ENCODE data around the gene AQP10. TPM values are rescaled to one million over a fixed set of nuclear protein-coding genes. Genes with fewer than 3 reads are reported as not detected.

The AQP10 gene, protein sequence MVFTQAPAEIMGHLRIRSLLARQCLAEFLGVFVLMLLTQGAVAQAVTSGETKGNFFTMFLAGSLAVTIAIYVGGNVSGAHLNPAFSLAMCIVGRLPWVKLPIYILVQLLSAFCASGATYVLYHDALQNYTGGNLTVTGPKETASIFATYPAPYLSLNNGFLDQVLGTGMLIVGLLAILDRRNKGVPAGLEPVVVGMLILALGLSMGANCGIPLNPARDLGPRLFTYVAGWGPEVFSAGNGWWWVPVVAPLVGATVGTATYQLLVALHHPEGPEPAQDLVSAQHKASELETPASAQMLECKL
- total RNA-seq (2021) (not detected in 2 replicates), Bru-seq, nascent RNA (not detected), BruChase-seq, experiment 1, labeled RNA remaining after a 2-hour chase (not detected), BruChase-seq, experiment 2, labeled RNA remaining after a 6-hour chase (not detected)
- long read RNA-seq: 0 reads

DNA sequence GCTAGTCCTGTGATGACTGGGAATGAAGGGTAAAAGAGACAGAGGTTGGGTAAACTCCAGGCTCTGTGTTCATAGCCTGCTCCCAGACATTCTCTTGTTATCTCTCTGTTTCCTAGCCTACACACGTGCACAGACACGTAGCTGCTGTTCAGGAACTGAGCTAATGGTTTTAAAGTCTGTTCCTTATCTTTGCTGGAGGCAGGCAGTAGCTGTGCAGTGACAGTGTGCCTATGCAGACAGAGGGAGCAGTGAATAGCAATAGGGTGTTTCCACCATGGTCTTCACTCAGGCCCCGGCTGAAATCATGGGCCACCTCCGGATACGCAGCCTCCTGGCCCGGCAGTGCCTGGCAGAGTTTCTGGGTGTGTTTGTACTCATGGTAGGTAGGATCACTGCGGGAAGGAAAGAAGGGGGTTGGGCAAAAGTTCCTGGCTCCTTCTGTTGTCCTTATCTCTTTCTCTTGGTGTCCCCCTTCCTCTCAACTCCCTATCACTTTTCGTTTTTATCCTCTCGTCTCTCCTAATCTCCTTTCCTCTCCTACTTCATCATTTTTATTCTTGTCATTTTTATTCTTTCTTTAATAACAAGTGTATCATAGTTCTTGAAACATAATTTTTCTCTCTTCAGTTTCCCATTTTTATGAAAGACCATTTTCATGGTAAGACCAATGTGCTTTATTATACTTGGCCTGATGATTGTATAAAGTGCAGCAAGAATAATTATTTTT is at the start of gene AQP10:
AQP10 (plus strand) TSS at position 212 of the 727 bp plus-strand sequence; CDS start at position 275, 63 bp downstream.
- DNase-seq: no peak
- Histone ChIP-seq H3K27ac (no peak within 1 kb of the TSS), H3K36me3 (ENCODE audit: low read depth) (no peaks in the 10 kb centered on the region), H3K4me3 (no peak within 1 kb of the TSS), H3K27me3 (ENCODE audit: insufficient read depth, low read depth) (peaks cover 77% of the 10 kb centered on the region), H3F3A (ENCODE audit: insufficient read depth, low read depth) (no peaks in the 10 kb centered on the region), H4K20me1 (ENCODE audit: insufficient read depth) (no peaks in the 10 kb centered on the region), H3K9me3 (ENCODE audit: insufficient read depth, low read depth) (0 out of 2 replicates have a peak, but pooled peaks cover 6% of the 10 kb centered on the region), H3K4me1 (replicated peaks; ENCODE audit: insufficient read depth) (no peaks in the 10 kb centered on the region), H3K4me2 (no peak within 1 kb of the TSS), H2AFZ (no peak within 1 kb of the TSS), H3K79me2 (ENCODE audit: low read depth) (no peaks in the 10 kb centered on the region), H3K9me2 (ENCODE audit: insufficient read depth) (no peaks in the 10 kb centered on the region)
- ChIA-PET CTCF (no interaction called here), POLR2A (ENCODE audit: unreplicated experiment) (interaction anchor here (0.6 kb wide), 1 partner anchor 147 kb away, joined by 5 read pairs; no protein-coding TSS in a partner anchor)
- TF ChIP-seq EZH2 (IDR thresholded peaks at IDR 0.05; ENCODE audit: low read depth): no peak
- TF ChIP-seq, protein P1, sequence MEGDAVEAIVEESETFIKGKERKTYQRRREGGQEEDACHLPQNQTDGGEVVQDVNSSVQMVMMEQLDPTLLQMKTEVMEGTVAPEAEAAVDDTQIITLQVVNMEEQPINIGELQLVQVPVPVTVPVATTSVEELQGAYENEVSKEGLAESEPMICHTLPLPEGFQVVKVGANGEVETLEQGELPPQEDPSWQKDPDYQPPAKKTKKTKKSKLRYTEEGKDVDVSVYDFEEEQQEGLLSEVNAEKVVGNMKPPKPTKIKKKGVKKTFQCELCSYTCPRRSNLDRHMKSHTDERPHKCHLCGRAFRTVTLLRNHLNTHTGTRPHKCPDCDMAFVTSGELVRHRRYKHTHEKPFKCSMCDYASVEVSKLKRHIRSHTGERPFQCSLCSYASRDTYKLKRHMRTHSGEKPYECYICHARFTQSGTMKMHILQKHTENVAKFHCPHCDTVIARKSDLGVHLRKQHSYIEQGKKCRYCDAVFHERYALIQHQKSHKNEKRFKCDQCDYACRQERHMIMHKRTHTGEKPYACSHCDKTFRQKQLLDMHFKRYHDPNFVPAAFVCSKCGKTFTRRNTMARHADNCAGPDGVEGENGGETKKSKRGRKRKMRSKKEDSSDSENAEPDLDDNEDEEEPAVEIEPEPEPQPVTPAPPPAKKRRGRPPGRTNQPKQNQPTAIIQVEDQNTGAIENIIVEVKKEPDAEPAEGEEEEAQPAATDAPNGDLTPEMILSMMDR (conservative IDR thresholded peaks at IDR 0.05): no peak
- no TSS peak for BruUV-seq (replicated peaks)
- intact Hi-C loops (cut with micrococcal nuclease; ENCODE audit: unreplicated experiment): no loop called here

DNA sequence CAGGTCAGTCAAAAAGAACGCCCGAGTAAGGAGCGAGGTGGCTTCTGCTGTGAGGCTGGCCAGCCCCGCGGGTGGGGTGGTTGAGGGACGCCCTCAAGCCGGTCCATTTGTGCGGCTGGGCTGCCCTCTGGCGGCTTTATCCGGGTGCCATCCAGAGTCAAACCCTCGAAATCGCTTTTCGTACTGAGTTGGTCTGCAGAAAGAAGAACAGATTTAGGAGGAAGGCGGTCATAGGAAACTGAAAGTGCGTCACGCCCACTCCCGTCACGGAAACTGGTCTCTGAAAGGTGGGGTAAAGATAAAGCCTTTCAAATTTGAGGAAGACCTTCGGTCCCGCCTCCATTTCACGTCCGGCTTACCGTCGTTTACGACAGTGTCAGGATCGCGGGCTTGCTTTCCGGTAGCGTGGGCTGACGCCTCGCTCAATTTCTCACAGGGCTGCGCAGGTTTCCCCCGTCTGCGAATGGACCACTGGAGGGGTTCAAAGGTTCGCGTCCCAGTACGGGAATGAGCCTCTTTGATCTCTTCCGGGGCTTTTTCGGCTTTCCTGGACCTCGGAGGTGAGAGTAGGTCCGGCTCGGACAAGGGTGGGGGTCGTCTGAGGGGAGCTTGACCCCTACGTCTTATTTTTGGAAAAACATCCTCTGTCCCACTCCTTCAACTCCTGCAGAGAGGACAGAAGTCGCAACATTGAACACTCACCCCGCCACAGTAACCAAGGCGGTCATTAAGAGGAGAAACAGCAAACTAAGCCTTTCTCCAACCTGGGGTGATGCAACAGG is 48.5 kb upstream of the AQP10 start, which contains the start of gene HAX1:
HAX1 (plus strand) TSS at position 413 of the 782 bp plus-strand sequence; CDS start at position 508, 95 bp downstream.
- no peaks in the 10 kb centered on the region for H3K9me2 ChIP-seq (ENCODE audit: insufficient read depth)
- H3K79me2 ChIP-seq (ENCODE audit: low read depth): peaks cover 18% of the 10 kb centered on the region
- H3K4me1 ChIP-seq (replicated peaks; ENCODE audit: insufficient read depth): peaks cover 10% of the 10 kb centered on the region
- ChIA-PET CTCF (interaction anchor here (0.6 to 1.0 kb wide), 6 partner anchors 9 to 897 kb away, joined by 3 to 8 read pairs (median 4); partner anchors contain the start of gene S100A12), POLR2A (ENCODE audit: unreplicated experiment) (interaction anchor here (0.6 kb wide), 1 partner anchor 314 kb away, joined by 3 read pairs; the partner anchor contains the start of gene CRTC2)
- H3K27me3 ChIP-seq (ENCODE audit: insufficient read depth, low read depth): no peaks in the 10 kb centered on the region
- peak within 1 kb of the TSS; percentile 95 for H3K4me3 ChIP-seq
- no TSS peak for BruUV-seq (replicated peaks)
- intact Hi-C loops (cut with micrococcal nuclease; ENCODE audit: unreplicated experiment): loop anchor here (2.0 to 5.0 kb wide), 5 partner anchors 90 to 600 kb away; partner anchors contain the start of genes ILF2 and SLC39A1
- peaks cover 3% of the 10 kb centered on the region; the same call in 1 of the 2 replicates for H3K36me3 ChIP-seq (ENCODE audit: low read depth)
- TF ChIP-seq EZH2 (IDR thresholded peaks at IDR 0.05; ENCODE audit: low read depth): no peak
- TF ChIP-seq, protein P1 (conservative IDR thresholded peaks at IDR 0.05): peak; percentile 86
- H4K20me1 ChIP-seq (ENCODE audit: insufficient read depth): no peaks in the 10 kb centered on the region
- peak; percentile 87 to 94 for DNase-seq
- H3F3A ChIP-seq (ENCODE audit: insufficient read depth, low read depth): peaks cover 16% of the 10 kb centered on the region; the same call in 1 of the 2 replicates
- peak within 1 kb of the TSS; percentile 78 for H3K27ac ChIP-seq
- peak within 1 kb of the TSS; percentile 98 for H3K4me2 ChIP-seq
- H2AFZ ChIP-seq: peak within 1 kb of the TSS; percentile 97
- H3K9me3 ChIP-seq (ENCODE audit: insufficient read depth, low read depth): no peaks in the 10 kb centered on the region

All from PC-9 (cell line).